Endometrial microvascular endothelial cells (primary cell): ENCODE measurements around the gene FBN1. TPM values are rescaled to one million over a fixed set of nuclear protein-coding genes. Genes with fewer than 3 reads are reported as not detected.

Experiments used
- in situ Hi-C: cut with HindIII; loops from 2 replicates; pipeline ENCODE4 v1.10.0; 2017; ENCODE audit warnings: low sequenced_read_pairs, low pct_unique_long_range_greater_than_20kb; ENCODE audit errors: inconsistent ontology term
- total RNA-seq: library from RNA; depleted of rRNA; stranded (reverse); fragments of >200 nt; gene quantifications from one replicate; pipeline ENCODE4 v1.2.3, GENCODE V29; 2015; ENCODE audit errors: inconsistent ontology term

Gene FBN1
- total RNA-seq, 1 donor from 2014 or later = 36.3 TPM

DNA sequence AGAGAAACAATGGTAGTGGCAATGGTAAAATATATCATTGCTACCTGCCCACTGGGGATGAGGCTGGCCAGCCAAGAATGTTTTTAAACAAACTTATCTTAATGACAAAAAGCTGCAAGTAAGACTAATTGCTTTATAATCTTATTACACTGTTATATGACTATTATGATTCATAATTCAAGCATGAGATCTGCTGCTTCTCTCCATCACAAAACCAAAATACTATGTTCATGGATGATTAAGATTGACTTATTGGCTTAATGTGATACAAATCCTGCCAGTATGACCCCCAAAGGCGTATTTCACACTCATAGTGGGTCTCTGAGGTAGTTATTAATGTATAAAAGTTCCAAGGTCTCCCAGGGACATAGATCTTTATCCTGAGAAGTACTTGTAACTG is 52.6 kb downstream of the FBN1 start:
- in situ Hi-C loops = no loop called here

GRCh38 chr15:48592221-48592731 is 53.2 kb downstream of the FBN1 start:
- in situ Hi-C loops = no loop called here

DNA sequence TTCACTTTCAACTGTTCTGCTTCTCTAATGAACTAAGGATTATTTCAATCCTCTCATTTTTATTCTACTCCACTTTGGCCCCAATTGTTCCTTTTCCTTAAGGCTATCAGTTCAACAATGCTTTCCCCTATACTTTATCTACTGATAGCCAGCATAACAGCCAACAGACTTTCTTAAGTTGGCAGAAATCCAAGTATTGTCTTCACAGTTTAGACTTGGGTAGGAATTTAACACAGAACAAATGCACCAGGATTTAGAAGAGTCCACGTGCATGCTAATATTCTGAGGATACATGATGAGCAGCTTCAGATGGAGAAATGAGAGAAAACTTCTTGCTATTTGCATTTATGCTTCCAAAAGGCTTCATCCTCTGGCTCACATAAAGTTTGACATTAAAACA is 54.8 kb downstream of the FBN1 start:
- in situ Hi-C loops = no loop called here

- in situ Hi-C loops = no loop called here
These were observed 60.5 kb downstream of the FBN1 start for GRCh38 chr15:48584812-48585563.

DNA sequence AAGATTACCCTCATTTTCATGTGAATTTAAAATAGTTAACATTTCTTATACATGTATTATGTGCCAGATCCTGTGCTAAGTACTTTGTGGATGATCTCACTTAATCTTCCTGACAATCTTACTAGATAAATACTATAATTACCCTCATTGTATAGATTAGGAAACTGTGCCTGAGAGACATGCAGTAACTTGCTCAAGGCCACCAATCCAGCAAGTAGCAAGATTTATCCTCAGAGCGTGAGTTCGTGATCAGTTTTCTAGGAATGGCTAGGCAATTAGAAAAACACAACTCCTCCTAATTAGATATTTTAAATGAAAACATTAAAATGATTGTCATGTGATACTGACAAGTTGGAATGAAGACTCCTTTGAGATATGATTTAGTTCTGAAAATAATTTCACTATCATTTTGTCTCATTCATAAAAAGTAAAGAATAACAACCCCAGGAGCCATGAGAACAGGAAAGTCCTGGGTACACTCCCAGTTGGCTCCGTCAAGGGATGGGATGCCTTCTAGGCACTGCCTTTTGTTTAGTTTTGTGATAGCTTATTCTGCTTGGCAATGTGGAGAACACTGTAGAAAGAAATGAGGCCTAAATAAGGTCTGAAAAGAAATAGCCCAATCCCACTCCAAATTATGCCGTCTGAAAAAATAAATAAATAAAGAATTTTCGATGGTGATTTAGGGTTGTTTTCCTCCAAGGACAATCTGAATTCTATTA is 61.3 kb downstream of the FBN1 start:
- in situ Hi-C loops = no loop called here

GRCh38 chr15:48582452-48583247 is 62.9 kb downstream of the FBN1 start:
- in situ Hi-C loops = no loop called here

DNA sequence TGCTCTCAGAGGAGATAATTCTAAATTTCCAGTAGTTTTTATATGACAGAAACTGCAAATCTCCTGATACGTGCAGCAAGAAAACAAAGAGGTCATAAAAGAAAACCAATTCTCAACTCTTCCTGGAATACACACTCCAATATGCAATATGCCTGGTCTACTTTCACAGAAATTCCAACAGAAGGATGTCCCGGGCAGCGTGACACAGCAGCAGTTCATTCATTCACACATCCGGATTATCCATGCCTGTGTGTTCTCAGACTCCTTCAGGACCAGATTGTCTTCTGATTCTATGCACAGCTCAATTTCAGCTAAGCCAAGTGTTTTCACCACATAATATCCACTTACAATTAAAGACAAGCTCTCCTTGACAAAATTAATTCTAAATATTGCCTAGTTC is 64.3 kb downstream of the FBN1 start:
- in situ Hi-C loops = no loop called here

DNA sequence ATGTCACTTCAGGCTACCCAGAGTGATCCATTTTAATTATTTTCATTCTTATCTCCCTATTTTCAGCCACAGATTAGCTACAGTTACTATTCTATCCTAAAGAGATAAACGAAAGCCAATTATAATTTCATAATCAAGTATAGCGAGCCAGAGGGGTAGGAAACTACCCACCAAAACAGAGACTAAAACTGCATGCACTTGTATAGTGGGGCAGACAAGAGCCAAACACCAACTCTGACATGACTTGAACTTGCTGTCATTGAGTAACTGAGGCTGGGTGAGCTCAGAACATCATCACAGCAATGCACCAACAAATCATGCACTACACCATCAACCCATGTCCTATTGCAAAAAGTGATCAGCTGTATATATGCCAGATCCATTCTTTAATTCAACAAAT is 64.8 kb downstream of the FBN1 start:
- in situ Hi-C loops = no loop called here

DNA sequence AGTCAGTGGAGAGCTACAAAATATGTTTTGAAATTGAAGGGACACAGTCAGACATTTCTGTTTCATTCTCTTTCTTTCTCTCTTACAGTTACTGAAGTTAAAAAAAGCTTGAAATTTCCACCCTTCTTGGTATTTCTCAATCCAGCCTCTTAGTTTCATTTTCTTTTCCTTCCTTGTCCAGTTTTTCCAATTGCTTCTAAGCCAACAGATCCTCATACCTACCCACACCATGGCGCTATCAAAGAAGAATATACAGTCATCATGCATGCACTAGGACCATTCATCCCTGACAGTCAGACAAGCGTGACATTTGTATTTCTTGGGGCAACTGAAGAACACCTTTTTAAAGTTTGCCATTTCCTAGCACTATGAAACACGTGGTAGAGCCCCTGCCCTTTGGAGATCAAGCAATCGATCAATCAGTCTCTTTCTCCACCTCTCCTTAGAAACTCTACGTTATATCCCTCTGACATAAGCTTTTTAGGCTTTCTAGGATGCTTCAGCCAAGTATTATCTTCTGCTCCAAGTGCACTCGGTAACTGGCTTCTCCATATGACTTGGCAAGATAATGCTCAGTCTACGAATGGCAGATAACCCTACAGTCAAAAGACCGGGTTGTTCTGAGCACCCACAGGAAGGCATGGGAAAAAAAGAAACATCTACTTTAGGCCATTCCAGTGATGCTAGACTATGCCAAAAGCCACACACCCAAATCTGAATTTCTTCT is 65.4 kb downstream of the FBN1 start:
- in situ Hi-C loops = no loop called here

- in situ Hi-C loops = no loop called here
These were observed 66.5 kb downstream of the FBN1 start for GRCh38 chr15:48578965-48579364.

GRCh38 chr15:48577469-48577868 is 68.0 kb downstream of the FBN1 start:
- in situ Hi-C loops = no loop called here

DNA sequence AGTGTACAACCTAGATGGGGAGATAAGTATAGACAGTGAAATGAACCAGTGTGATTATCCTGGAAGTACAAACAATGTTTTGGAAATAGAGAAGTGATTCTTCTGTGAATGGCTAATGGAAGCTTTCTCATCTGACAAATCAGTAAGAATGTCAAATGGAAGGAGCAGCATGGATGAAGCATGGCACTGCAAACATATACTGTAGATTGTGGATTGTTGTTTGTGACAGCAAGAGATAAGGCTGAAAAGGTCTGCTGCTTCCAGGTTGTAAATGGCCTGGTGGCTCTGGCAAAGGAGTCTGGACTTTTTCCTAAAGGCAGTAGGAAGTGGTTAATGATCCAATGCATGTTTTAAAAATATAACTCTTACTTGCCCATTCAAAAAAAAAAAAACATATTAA is 71.3 kb downstream of the FBN1 start:
- in situ Hi-C loops = no loop called here

GRCh38 chr15:48573780-48574179 is 71.7 kb downstream of the FBN1 start:
- in situ Hi-C loops = no loop called here

DNA sequence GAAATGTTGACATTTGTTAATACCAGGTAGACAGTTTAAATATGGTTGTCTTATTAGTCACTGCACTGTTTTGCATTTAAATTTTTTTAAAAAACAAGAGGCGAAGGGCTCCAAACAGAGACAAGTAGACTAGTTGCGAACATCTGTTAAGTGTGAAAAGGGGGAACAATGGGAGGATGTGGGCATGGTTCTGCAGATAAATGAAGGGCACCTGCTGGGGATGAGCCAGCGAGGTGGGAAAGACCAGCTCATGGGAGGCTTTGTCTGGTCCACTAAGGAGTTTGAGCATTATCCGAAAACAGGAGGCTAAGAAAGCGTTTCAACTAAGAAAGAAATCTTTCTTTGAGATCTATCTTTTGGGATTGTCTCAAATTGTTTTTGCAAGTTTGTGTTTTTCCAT is 72.7 kb downstream of the FBN1 start:
- in situ Hi-C loops = no loop called here

DNA sequence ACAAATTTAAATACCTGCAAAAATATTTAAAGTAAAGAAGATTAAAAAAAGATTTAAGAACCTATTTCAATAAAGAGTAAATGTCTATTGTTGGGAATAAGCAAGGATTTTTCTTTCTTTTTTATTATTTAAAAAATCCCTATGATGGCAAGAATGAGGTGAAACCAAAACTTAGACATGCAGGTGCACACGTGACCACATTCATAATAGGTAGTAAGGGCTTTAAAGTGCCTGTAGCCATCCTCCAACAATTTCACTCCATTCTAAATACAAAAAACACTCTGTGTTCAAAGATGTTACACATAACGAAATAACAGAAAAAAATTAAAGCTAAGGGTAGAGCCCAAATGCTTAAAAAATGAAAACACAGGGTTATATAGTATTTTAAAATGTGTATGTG is 74.0 kb downstream of the FBN1 start:
- in situ Hi-C loops = no loop called here

DNA sequence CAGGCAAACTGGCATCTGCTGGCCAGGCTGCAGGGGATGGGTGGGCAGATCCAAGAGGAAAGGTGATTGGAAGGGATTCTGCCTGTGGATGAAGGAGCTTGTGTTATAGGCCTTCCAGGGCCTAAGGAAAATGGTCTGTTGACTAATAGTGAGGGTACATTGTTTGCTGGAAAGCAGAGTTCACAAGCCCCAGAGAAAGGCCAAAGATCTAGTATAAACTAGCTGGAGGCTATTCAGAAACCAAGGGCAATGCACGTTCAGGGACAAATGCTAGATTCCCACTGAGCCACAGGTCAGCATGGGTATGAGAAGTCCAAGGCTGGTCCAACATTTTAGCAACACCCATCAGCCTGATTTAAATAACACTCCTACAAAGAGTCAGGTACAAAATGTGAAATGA is 74.7 kb downstream of the FBN1 start:
- in situ Hi-C loops = no loop called here

- in situ Hi-C loops = no loop called here
These were observed 75.8 kb downstream of the FBN1 start for GRCh38 chr15:48569591-48570302.

GRCh38 chr15:48566668-48567067 is 78.8 kb downstream of the FBN1 start:
- in situ Hi-C loops = no loop called here
